Stomach smooth muscle (tissue), 2 donors: ENCODE measurements around the gene AK2.
A peak's percentile ranks its signal among the peaks of the same experiment; 100 is the strongest.
"Not testable (repeated sequence)": the region's sequence is repeated elsewhere in the genome, so short reads cannot be mapped to it uniquely, and the experiment has no call there.

ENCODE experiments used
- H3K27ac ChIP-seq: one replicate; pipeline ENCODE4 v1.7.0; 2013; ENCODE audit warnings: mild to moderate bottlenecking, low read length, inconsistent platforms
- H3K27me3 ChIP-seq, 2 donors: one replicate each; pipeline ENCODE4 v1.7.0; 2013; ENCODE audit warnings: low read length in 2 of 2; ENCODE audit not compliant: insufficient read depth in 2 of 2, control insufficient read depth in 1 of 2
- H3K36me3 ChIP-seq, 2 donors: one replicate each; pipeline ENCODE4 v1.7.0; 2013; ENCODE audit warnings: low read length in 2 of 2; ENCODE audit not compliant: control insufficient read depth in 2 of 2, insufficient read depth in 2 of 2
- H3K4me1 ChIP-seq: one replicate; pipeline ENCODE4 v1.7.0; 2013; ENCODE audit warnings: low read length; ENCODE audit not compliant: control insufficient read depth, insufficient read depth
- H3K4me3 ChIP-seq, 2 donors: one replicate each; pipeline ENCODE4 v1.7.0; 2013; ENCODE audit warnings: low read length in 2 of 2
- H3K9ac ChIP-seq, 2 donors: one replicate each; pipeline ENCODE4 v1.7.0; 2013; ENCODE audit warnings: low read length in 2 of 2, mild to moderate bottlenecking in 1 of 2
- H3K9me3 ChIP-seq, 2 donors: one replicate each; pipeline ENCODE4 v1.7.0; 2013; ENCODE audit warnings: low read length in 2 of 2; ENCODE audit not compliant: control insufficient read depth in 2 of 2
- donor health status: healthy.
- donor health status: Pancreatic carcinoma.

The AK2 gene

GRCh38 chr1:33050221-33051076 is 13.8 kb upstream of the AK2 start:
- Histone ChIP-seq H3K27ac (no peak overlapping the region), H3K36me3 (no peaks in the 10 kb centered on the region), H3K27me3 (peaks cover 0 to 2% of the 10 kb centered on the region in 2 donors), H3K4me1 (peaks cover 3% of the 10 kb centered on the region), H3K4me3 (peak overlapping the region in 1 of 2 donors; percentile 3), H3K9ac (no peak overlapping the region), H3K9me3 (no peaks in the 10 kb centered on the region)

- Histone ChIP-seq H3K27me3 (peaks cover 0 to 2% of the 10 kb centered on the region in 2 donors), H3K4me1 (no peaks in the 10 kb centered on the region), H3K9me3 (no peaks in the 10 kb centered on the region), H3K27ac (no peak overlapping the region), H3K9ac (no peak overlapping the region), H3K4me3 (no peak overlapping the region), H3K36me3 (no peaks in the 10 kb centered on the region)
Measured at GRCh38 chr1:33049371-33049770, 12.7 kb upstream of the AK2 start.

- H3K36me3 ChIP-seq = no peaks in the 10 kb centered on the region
- no peak overlapping the region for H3K27ac ChIP-seq
- H3K9me3 ChIP-seq = no peaks in the 10 kb centered on the region
- H3K4me1 ChIP-seq = no peaks in the 10 kb centered on the region
- no peak overlapping the region for H3K9ac ChIP-seq
- H3K27me3 ChIP-seq = peaks cover 0 to 2% of the 10 kb centered on the region in 2 donors
- no peak overlapping the region for H3K4me3 ChIP-seq
Measured at GRCh38 chr1:33048426-33048825, 11.7 kb upstream of the AK2 start.

GRCh38 chr1:33047839-33048305 is 11.2 kb upstream of the AK2 start:
- H3K27me3 ChIP-seq = peaks cover 0 to 2% of the 10 kb centered on the region in 2 donors
- no peaks in the 10 kb centered on the region for H3K4me1 ChIP-seq
- H3K9ac ChIP-seq = no peak overlapping the region
- H3K4me3 ChIP-seq = no peak overlapping the region
- no peaks in the 10 kb centered on the region for H3K9me3 ChIP-seq
- H3K36me3 ChIP-seq = no peaks in the 10 kb centered on the region
- H3K27ac ChIP-seq = no peak overlapping the region

GRCh38 chr1:33047290-33047689 is 10.6 kb upstream of the AK2 start:
- Histone ChIP-seq H3K27ac (no peak overlapping the region), H3K27me3 (peaks cover 0 to 2% of the 10 kb centered on the region in 2 donors), H3K4me1 (no peaks in the 10 kb centered on the region), H3K36me3 (no peaks in the 10 kb centered on the region), H3K9me3 (no peaks in the 10 kb centered on the region), H3K9ac (no peak overlapping the region), H3K4me3 (no peak overlapping the region)

- not testable (repeated sequence) for H3K27ac ChIP-seq, H3K4me3 ChIP-seq
Measured at GRCh38 chr1:33046234-33046633, 9.6 kb upstream of the AK2 start.

GRCh38 chr1:33045814-33046213 is 9.1 kb upstream of the AK2 start:
- Histone ChIP-seq H3K27ac (no peak overlapping the region), H3K9me3 (no peaks in the 10 kb centered on the region), H3K36me3 (no peaks in the 10 kb centered on the region), H3K27me3 (peaks cover 0 to 2% of the 10 kb centered on the region in 2 donors), H3K4me3 (no peak overlapping the region), H3K4me1 (no peaks in the 10 kb centered on the region), H3K9ac (no peak overlapping the region)

More at GRCh38 chr1:33046234-33046633, 9.6 kb upstream of the AK2 start:
- not testable (repeated sequence) for H3K36me3 ChIP-seq, H3K9me3 ChIP-seq, H3K27me3 ChIP-seq, H3K9ac ChIP-seq, H3K4me1 ChIP-seq

GRCh38 chr1:33045246-33045645 is 8.6 kb upstream of the AK2 start:
- Histone ChIP-seq H3K9me3 (no peaks in the 10 kb centered on the region), H3K4me3 (no peak overlapping the region), H3K4me1 (no peaks in the 10 kb centered on the region), H3K9ac (no peak overlapping the region), H3K27me3 (peaks cover 0 to 2% of the 10 kb centered on the region in 2 donors), H3K27ac (no peak overlapping the region), H3K36me3 (no peaks in the 10 kb centered on the region)

- no peak overlapping the region for H3K9ac ChIP-seq
- no peak overlapping the region for H3K4me3 ChIP-seq
- no peaks in the 10 kb centered on the region for H3K9me3 ChIP-seq
- no peaks in the 10 kb centered on the region for H3K27me3 ChIP-seq
- no peaks in the 10 kb centered on the region for H3K4me1 ChIP-seq
- H3K36me3 ChIP-seq = no peaks in the 10 kb centered on the region
- no peak overlapping the region for H3K27ac ChIP-seq
Measured at GRCh38 chr1:33043267-33044092, 6.8 kb upstream of the AK2 start.

GRCh38 chr1:33042831-33043230 is 6.1 kb upstream of the AK2 start:
- Histone ChIP-seq H3K36me3 (no peaks in the 10 kb centered on the region), H3K4me1 (no peaks in the 10 kb centered on the region), H3K9ac (no peak overlapping the region), H3K9me3 (no peaks in the 10 kb centered on the region), H3K27ac (no peak overlapping the region), H3K4me3 (no peak overlapping the region), H3K27me3 (no peaks in the 10 kb centered on the region)
